ENCODE data around the gene TEKT4.
"Not testable (repeated sequence)": the region's sequence is repeated elsewhere in the genome, so short reads cannot be mapped to it uniquely, and the experiment has no call there.

TEKT4 gene

DNA sequence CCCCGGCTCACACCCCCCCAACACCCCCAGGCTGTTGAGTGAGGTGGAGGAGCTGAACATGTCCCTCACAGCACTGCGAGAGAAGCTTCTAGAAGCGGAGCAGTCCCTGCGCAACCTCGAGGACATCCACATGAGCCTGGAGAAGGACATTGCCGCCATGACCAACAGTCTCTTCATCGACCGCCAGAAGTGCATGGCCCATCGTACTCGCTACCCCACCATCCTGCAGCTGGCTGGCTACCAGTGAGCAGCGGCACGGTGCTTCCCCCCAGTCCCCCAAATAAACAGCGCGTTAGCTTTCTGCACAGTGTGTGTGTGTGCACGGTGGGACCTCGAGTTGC, 5.3 kb downstream of the TEKT4 start:
- no peak for DNase-seq

- DNase-seq = no peak
Observed at GRCh38 chr2:94877129-94877528, 5.9 kb downstream of the TEKT4 start.

- not testable (repeated sequence) for DNase-seq
Observed at GRCh38 chr2:94878575-94878974, 7.3 kb downstream of the TEKT4 start.

GRCh38 chr2:94879314-94879981, 8.2 kb downstream of the TEKT4 start:
- no peak for DNase-seq

DNA sequence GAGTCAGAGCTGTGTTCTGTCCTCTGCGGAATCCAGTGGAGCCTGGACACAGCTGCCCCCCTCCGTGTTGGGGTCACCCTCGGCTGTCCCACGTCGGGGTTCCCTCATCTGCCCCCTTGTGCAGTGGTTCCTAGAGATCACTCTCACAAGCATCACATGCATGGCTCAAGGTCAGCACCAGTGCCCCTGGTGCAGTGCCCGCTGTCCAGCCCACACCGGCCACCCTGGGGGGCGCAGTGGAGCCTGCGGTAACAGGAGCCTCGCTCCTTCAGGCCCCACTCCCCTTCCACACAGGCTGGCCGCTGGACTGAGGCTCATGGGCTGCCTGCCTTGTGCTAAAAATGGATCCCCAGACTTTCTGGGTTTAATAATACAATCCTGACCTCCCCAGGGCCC, 8.8 kb downstream of the TEKT4 start:
- no peak for DNase-seq

DNA sequence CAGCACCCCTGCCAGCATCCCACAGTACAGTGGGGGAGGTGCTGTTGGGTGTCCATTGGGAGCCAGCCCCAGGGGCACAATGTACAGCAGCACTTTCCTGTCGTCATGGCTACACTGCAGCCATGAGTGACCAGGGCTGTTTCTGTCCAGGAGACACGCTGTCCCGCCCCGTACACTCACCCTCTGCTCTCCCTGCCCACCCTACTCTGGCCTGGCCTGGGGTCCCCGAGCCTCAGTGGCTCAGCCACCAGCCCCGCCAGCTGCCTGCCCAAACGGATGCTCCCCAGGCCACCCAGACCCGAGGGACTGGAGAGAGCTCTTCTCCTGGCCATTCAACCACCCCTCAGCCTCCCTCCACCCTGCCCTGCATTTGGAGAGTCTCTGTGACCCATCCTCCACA, 9.3 kb downstream of the TEKT4 start:
- no peak for DNase-seq

GRCh38 chr2:94881070-94881469, 9.8 kb downstream of the TEKT4 start:
- DNase-seq = no peak

DNA sequence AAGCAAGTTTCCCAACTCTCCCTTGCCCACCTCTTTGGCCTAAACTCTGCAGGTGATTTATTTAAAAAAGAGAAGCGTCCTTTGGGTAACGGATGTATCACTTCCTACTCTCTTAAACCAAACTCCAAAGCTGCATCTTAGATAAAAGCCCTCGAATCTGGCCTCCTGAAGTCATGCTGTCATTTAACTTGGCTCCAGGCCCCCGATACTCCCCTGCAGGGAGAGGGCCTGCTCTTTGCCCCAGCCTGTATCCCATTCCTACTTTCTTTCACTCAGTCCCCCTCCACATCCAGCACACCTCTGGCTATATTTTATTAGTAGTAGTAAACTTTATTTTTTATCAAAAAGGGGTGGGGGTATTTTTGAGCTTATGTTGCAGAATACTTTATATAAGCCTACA, 19.0 kb downstream of the TEKT4 start:
- DNase-seq = no peak

DNA sequence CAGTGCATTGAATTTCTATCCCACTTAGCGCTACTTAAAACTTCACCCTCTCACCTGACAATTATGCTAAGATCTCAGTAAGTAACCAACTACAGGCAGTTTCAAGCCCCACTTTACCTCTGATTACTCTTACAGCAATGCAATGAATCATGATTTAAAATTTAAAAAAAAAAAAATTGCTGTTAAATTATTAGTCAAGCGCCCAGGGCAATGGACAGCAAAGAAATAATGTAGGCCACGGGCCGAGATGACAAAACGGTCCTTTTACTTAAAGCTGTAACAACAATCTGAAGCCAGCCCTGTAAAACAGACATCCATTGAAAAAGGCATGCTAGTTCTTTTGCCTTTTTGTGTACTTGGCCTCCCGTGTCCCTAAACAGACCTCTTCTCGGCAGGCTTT, 24.0 kb downstream of the TEKT4 start:
- not testable (repeated sequence) for DNase-seq

DNA sequence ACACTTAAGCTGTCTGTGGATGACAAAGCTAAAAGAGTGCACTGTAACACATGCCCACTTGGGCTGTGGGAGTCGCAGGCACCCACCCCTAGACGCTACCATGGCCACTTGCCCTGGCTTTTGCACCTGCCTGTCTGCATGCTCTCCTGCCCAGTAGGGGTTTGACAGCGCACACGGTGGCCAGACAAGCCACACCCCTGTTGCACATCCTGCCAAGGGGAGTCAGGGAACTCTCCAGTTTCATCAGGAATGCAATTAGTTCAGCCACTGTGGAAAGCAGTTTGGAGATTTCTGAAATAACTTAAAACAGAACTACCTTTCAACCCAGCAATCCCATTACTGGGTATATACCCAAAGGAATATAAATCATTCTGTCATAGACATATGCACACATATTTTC, 35.7 kb downstream of the TEKT4 start:
- not testable (repeated sequence) for DNase-seq

DNA sequence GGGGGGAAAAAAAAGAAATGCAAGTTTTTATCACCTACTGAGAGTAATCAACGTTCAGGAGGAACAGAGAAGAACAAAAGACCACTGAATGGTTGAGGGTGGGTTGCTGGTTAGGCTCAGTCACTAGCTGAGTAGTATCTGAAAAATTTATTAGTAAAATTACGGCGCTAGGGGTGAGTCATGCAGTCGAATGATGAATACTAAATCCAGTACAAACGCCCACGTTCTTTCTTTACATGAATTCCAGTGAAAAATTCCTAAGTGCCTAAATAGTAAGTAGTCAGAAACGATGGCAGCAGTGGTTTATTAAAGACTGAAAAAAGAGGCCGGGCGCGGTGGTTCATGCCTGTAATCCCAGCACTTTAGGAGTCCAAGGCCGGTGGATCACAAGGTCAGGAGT, 52.0 kb downstream of the TEKT4 start:
- no peak for DNase-seq

- DNase-seq = not testable (repeated sequence)
Observed at GRCh38 chr2:94924999-94925398, 53.8 kb downstream of the TEKT4 start.

All from activated CD4-positive, alpha-beta T cell treated with anti-CD3 and anti-CD28 coated beads for 48 hours (primary cell).